B cell (primary cell): ENCODE data around the gene CMTM3. TPM values are rescaled to one million over a fixed set of nuclear protein-coding genes. Genes with fewer than 3 reads are reported as not detected.

Experiments
- ATAC-seq: fragments of 200-7000 bp; cut with Tn5 transposase; one replicate; pipeline ENCODE4 v1.10.0; 2021; ENCODE audit warnings: low read depth, mild to moderate bottlenecking, moderate number of reproducible peaks, moderate library complexity
- CTCF ChIA-PET: fragments of 350-600 bp; sonication (Branson Sonifier 250); formaldehyde crosslinking; loops from one replicate; lab custom pipeline; 2021; ENCODE audit warnings: antibody characterized with exemption, inconsistent platforms; lab: Charles Lee
- POLR2A ChIA-PET: fragments of 350-600 bp; sonication (Branson Sonifier 250); formaldehyde crosslinking; loops from one replicate; lab custom pipeline; 2021; ENCODE audit warnings: antibody characterized with exemption; lab: Charles Lee
- DNase-seq: peaks from one replicate; pipeline ENCODE4 v3.0.0; 2013
- H2AFZ ChIP-seq: 2 replicates; pipeline ENCODE4 v1.6.1; 2012; ENCODE audit warnings: mild to moderate bottlenecking, low read depth, low read length; ENCODE audit not compliant: insufficient read depth, poor library complexity, severe bottlenecking
- H3K27ac ChIP-seq, 2 donors: 1 replicate in 1 of 2; 2 replicates in 1 of 2; pipeline ENCODE4 v1.5.1; 2012 to 2013; ENCODE audit warnings: low read length in 2 of 2, mild to moderate bottlenecking in 2 of 2, moderate library complexity in 1 of 2
- H3K27me3 ChIP-seq, 4 experiments: fragments of 200-600 bp in 1 of 4; sonication (generic) in 1 of 4; replicated peaks in 1 of 4; 1 replicate in 2 of 4; 2 replicates in 2 of 4; pipeline versions ENCODE4 v1.6.1 to v1.7.0; 2013 to 2016; ENCODE audit warnings: low read length in 3 of 4, mild to moderate bottlenecking in 2 of 4, mixed read lengths in 1 of 4, moderate library complexity in 1 of 4; ENCODE audit not compliant: insufficient read depth in 4 of 4, control insufficient read depth in 3 of 4; ENCODE audit errors: control extremely low read depth in 1 of 4
- H3K36me3 ChIP-seq, 2 experiments: replicated peaks in 1 of 2; 1 replicate in 1 of 2; 2 replicates in 1 of 2; pipeline versions ENCODE4 v1.6.1 to v1.7.1; 2013; ENCODE audit warnings: low read length in 1 of 2; ENCODE audit not compliant: insufficient read depth in 2 of 2, control insufficient read depth in 1 of 2; ENCODE audit errors: control extremely low read depth in 1 of 2, extremely low read depth in 1 of 2
- H3K4me1 ChIP-seq, 2 donors: fragments of 200-600 bp in 1 of 2; sonication (generic) in 1 of 2; 1 replicate in 1 of 2; 2 replicates in 1 of 2; pipeline versions ENCODE4 v1.5.1 to v1.6.1; 2013 to 2017; ENCODE audit warnings: low read length in 2 of 2; ENCODE audit not compliant: control insufficient read depth in 2 of 2, insufficient read depth in 2 of 2
- H3K4me2 ChIP-seq: replicated peaks from 2 replicates; pipeline ENCODE3; 2012; ENCODE audit warnings: mild to moderate bottlenecking, low read depth, low read length; ENCODE audit not compliant: poor library complexity, severe bottlenecking
- H3K4me3 ChIP-seq, 5 experiments: fragments of 200-600 bp in 1 of 5; sonication (generic) in 1 of 5; 1 replicate in 3 of 5; 2 replicates in 2 of 5; pipeline versions ENCODE4 v1.5.1 to v1.7.0; 2011 to 2016; ENCODE audit warnings: low read length in 4 of 5, mild to moderate bottlenecking in 4 of 5, low read depth in 2 of 5, control low read depth in 1 of 5, moderate library complexity in 1 of 5; ENCODE audit not compliant: insufficient read depth in 1 of 5; ENCODE audit errors: control extremely low read depth in 1 of 5, extremely low read depth in 1 of 5
- H3K79me2 ChIP-seq: fragments of 200-600 bp; sonication (generic); one replicate; pipeline ENCODE4 v1.6.0; 2016; ENCODE audit warnings: low read length; ENCODE audit not compliant: control insufficient read depth, insufficient read depth
- H3K9ac ChIP-seq: fragments of 200-600 bp; sonication (generic); 2 replicates; pipeline ENCODE4 v1.6.1; 2017; ENCODE audit warnings: mild to moderate bottlenecking, low read length, moderate library complexity
- H3K9me3 ChIP-seq, 3 donors: one replicate each; pipeline versions ENCODE4 v1.6.1 to v1.7.1; 2013; ENCODE audit warnings: low read length in 2 of 3; ENCODE audit not compliant: control insufficient read depth in 2 of 3, insufficient read depth in 1 of 3; ENCODE audit errors: control extremely low read depth in 1 of 3
- H4K20me1 ChIP-seq: 2 replicates; pipeline ENCODE4 v1.6.0; 2012; ENCODE audit warnings: mild to moderate bottlenecking, low read length; ENCODE audit not compliant: insufficient read depth, control insufficient read depth, poor library complexity, severe bottlenecking
- H3K27ac Mint-ChIP-seq: one replicate; pipeline ENCODE4 v1.8.0; 2021; ENCODE audit warnings: mixed read lengths
- H3K27me3 Mint-ChIP-seq: one replicate; pipeline ENCODE4 v1.8.0; 2021; ENCODE audit warnings: mixed read lengths
- H3K4me1 Mint-ChIP-seq: one replicate; pipeline ENCODE4 v1.8.0; 2021; ENCODE audit warnings: mixed read lengths
- H3K4me3 Mint-ChIP-seq: one replicate; pipeline ENCODE4 v1.8.0; 2021; ENCODE audit warnings: mixed read lengths
- H3K9me3 Mint-ChIP-seq: one replicate; pipeline ENCODE4 v1.8.0; 2022; ENCODE audit warnings: mixed read lengths; ENCODE audit not compliant: insufficient read depth
- CTCF ChIP-seq: fragments of 200-600 bp; IDR thresholded peaks from one replicate; pipeline ENCODE4 v1.8.0; 2022; ENCODE audit warnings: antibody characterized with exemption, mild to moderate bottlenecking
- EZH2 ChIP-seq: IDR thresholded peaks from 2 replicates; pipeline ENCODE4 v1.6.1; 2012; ENCODE audit warnings: borderline replicate concordance, low read depth, mild to moderate bottlenecking, moderate library complexity, low read length; ENCODE audit not compliant: insufficient read depth, poor library complexity, severe bottlenecking
- WGBS: methylation state at CpG from one replicate; pipeline ENCODE4 v1.1.5; 2013; ENCODE audit warnings: missing lambda C conversion rate; ENCODE audit not compliant: insufficient coverage; 5-methylcytosine and 5-hydroxymethylcytosine counted together
- intact Hi-C: fragments of 100-400 bp; cut with micrococcal nuclease; formaldehyde crosslinking; loops from one replicate; pipeline ENCODE4 v1.10.0; 2022
- polyA plus RNA-seq: library from polyadenylated mRNA; depleted of rRNA; stranded (reverse); fragments of >200 nt; gene quantifications from 2 replicates; pipeline ENCODE4 v1.2.3, GENCODE V29; 2012
- total RNA-seq, 2 donors: library from RNA; stranded (reverse); fragments of 120-200 nt in 1 of 2; gene quantifications; 1 replicate in 1 of 2; 2 replicates in 1 of 2; pipeline versions ENCODE4 v1.2.3 to v1.2.4, GENCODE V29; 2013 to 2022

The CMTM3 gene
- total and polyA plus RNA-seq, 2 donors (not counting 1 experiment from before 2014, with no cell fraction given): 7.5 to 8.7 TPM

GRCh38 chr16:66609139-66609510 is 4.6 kb downstream of the CMTM3 start:
- H3K79me2 ChIP-seq: no peaks in the 10 kb centered on the region
- no peak overlapping the region for H3K9ac ChIP-seq
- peaks cover 36% of the 10 kb centered on the region for H4K20me1 ChIP-seq
- no peaks in the 10 kb centered on the region for H3K9me3 ChIP-seq
- peaks cover 34 to 37% of the 10 kb centered on the region in 2 donors for H3K4me1 ChIP-seq
- intact Hi-C loops: loop anchor here (5.0 kb wide), 3 partner anchors 88 to 263 kb away; partner anchors contain the start of genes CMTM4 and DYNC1LI2
- POLR2A ChIA-PET: interaction anchor here (1.2 kb wide), 1 partner anchor 57 kb away, joined by 3 read pairs; the partner anchor contains the start of gene CKLF
- H3K4me2 ChIP-seq: no peak overlapping the region
- Mint-ChIP-seq H3K9me3 (no peaks in the 10 kb centered on the region), H3K27ac (no peak overlapping the region), H3K27me3 (peaks cover 16% of the 10 kb centered on the region), H3K4me3 (no peak overlapping the region), H3K4me1 (peaks cover 28% of the 10 kb centered on the region)
- H3K4me3 ChIP-seq: no peak overlapping the region
- peaks cover 0 to 26% (median 11%) of the 10 kb centered on the region in 4 experiments for H3K27me3 ChIP-seq
- TF ChIP-seq CTCF (no peak), EZH2 (no peak)
- ATAC-seq: no peak
- CTCF ChIA-PET: interaction anchor here (0.9 to 3.3 kb wide), 23 partner anchors 9 to 259 kb away, joined by 3 to 25 read pairs (median 5); partner anchors contain the start of genes CKLF and CMTM2
- DNase-seq: no peak
- H3K27ac ChIP-seq: no peak overlapping the region
- WGBS: 100% methylated on average over 7 of the region's 12 CpGs
- H2AFZ ChIP-seq: no peak overlapping the region
- H3K36me3 ChIP-seq: peaks cover 0 to 4% of the 10 kb centered on the region in 2 experiments

DNA sequence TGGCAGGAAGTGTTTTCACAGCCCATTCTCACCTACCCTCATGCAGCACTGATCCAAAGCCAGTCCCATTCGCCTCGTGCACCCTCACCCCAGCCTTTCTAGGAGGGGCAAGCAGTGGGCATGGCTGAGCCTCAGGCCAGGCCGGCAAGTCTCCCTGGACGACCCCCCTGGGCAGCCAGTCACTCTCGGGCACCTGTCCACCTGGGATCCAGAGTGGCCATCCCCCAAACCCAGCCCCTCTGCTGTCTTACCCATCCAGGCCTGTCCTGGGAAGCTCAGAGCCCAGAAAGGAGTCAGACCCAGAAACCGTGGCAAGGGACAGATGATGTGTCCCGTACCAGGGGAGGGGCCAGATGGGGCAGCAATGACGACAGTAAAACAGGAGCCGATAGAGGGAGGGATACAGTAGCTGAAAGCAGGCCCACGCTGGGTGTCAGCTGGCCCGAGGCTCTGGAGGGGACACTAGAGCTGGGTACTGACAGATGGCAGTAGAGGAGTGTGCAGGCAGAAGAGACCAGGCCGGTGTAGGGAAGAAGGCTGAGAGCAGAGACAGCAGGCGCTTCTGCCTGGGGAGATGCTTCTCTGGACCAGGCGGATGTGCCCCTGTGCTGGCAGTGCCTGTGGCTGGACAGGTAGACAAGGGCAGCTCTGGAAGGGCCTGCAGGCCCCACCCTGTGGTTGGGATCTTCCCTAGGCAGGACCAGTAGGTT is 5.8 kb downstream of the CMTM3 start:
- CTCF ChIA-PET: interaction anchor here (0.9 to 2.8 kb wide), 2 partner anchors 204 to 257 kb away, joined by 3 to 25 read pairs; no protein-coding TSS in a partner anchor
- H3K9ac ChIP-seq: no peak overlapping the region
- Mint-ChIP-seq H3K4me1 (peaks cover 26% of the 10 kb centered on the region), H3K27ac (no peak overlapping the region), H3K27me3 (peaks cover 16% of the 10 kb centered on the region), H3K9me3 (no peaks in the 10 kb centered on the region), H3K4me3 (no peak overlapping the region)
- no peak overlapping the region for H3K4me2 ChIP-seq
- TF ChIP-seq EZH2: no peak
- TF ChIP-seq CTCF: no peak
- H3K27me3 ChIP-seq: peaks cover 0 to 24% (median 11%) of the 10 kb centered on the region in 4 experiments
- POLR2A ChIA-PET: no interaction called here
- H3K4me3 ChIP-seq: no peak overlapping the region
- no peak overlapping the region for H2AFZ ChIP-seq
- peaks cover 34 to 35% of the 10 kb centered on the region in 2 donors for H3K4me1 ChIP-seq
- H3K27ac ChIP-seq: no peak overlapping the region
- no peaks in the 10 kb centered on the region for H3K9me3 ChIP-seq
- H3K79me2 ChIP-seq: no peaks in the 10 kb centered on the region
- ATAC-seq (no peak), DNase-seq (no peak)
- peaks cover 0 to 4% of the 10 kb centered on the region in 2 experiments for H3K36me3 ChIP-seq
- intact Hi-C loops: no loop called here
- 95% methylated on average over 14 of the region's 14 CpGs for WGBS
- H4K20me1 ChIP-seq: peaks cover 36% of the 10 kb centered on the region
